HepG2 (cell line): ENCODE results near the gene FGD4.

ENCODE experiments used
- ARID3A ChIP-seq: IDR thresholded peaks from 2 replicates; pipeline ENCODE4 v1.6.1; 2012; ENCODE audit warnings: low read depth, low read length, improper control_type of control experiment
- BATF2 ChIP-seq: sonication (generic); formaldehyde crosslinking; IDR thresholded peaks from 2 replicates; pipeline ENCODE4 v1.8.0; 2022; ENCODE audit warnings: mild to moderate bottlenecking, missing genetic modification reagents, moderate library complexity
- CTCF ChIP-seq: sonication (generic); formaldehyde crosslinking; IDR thresholded peaks from 2 replicates; pipeline ENCODE4 v1.5.0; 2020; ENCODE audit warnings: mild to moderate bottlenecking, missing genetic modification reagents, moderate library complexity
- NFYB ChIP-seq: sonication (generic); formaldehyde crosslinking; IDR thresholded peaks from 2 replicates; pipeline ENCODE4 v1.4.0; 2020; ENCODE audit warnings: missing genetic modification reagents
- SOX13 ChIP-seq, 3 experiments: fragments of 450-650 bp in 1 of 3; sonication (generic) in 1 of 3; formaldehyde crosslinking in 1 of 3; IDR thresholded peaks in 2 of 3; conservative IDR thresholded peaks in 1 of 3; 2 replicates each; pipeline versions ENCODE4 v1.5.0 to v1.6.1; 2016 to 2020; ENCODE audit warnings: antibody characterized with exemption in 1 of 3, mild to moderate bottlenecking in 1 of 3, missing compliant biosample characterization in 1 of 3, missing genetic modification reagents in 1 of 3, moderate library complexity in 1 of 3
- ZNF839 ChIP-seq: sonication (generic); formaldehyde crosslinking; IDR thresholded peaks from 2 replicates; pipeline ENCODE4 v1.4.0; 2020; ENCODE audit warnings: missing genetic modification reagents, mild to moderate bottlenecking, borderline replicate concordance
- TF ChIP-seq, protein P1 (sequence below): sonication (generic); formaldehyde crosslinking; IDR thresholded peaks from 2 replicates; pipeline ENCODE4 v1.5.0; 2020; ENCODE audit warnings: missing genetic modification reagents, mild to moderate bottlenecking, borderline replicate concordance

- no peak for TF ChIP-seq BATF2 (CRISPR knock-in tag)
- no peak for TF ChIP-seq ARID3A
- TF ChIP-seq, protein P1, sequence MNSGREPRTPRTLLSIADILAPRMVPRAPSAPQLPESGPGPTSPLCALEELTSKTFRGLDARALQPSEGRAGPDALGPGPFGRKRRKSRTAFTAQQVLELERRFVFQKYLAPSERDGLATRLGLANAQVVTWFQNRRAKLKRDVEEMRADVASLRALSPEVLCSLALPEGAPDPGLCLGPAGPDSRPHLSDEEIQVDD (CRISPR knock-in tag), result no peak
- no peak for TF ChIP-seq ZNF839 (CRISPR knock-in tag)
- TF ChIP-seq SOX13 (IDR thresholded peaks at IDR 0.05), result no peak
- no peak for TF ChIP-seq SOX13 (CRISPR knock-in tag; conservative IDR thresholded peaks at IDR 0.05 in 1 of 2, IDR thresholded peaks at IDR 0.05 in 1 of 2)
- no peak for TF ChIP-seq CTCF (CRISPR knock-in tag)
- TF ChIP-seq NFYB (CRISPR knock-in tag), result no peak
Observed at GRCh38 chr12:32604565-32604964, 205.2 kb downstream of the FGD4 start.
